A549 (cell line): ENCODE data around the gene NECTIN4.

ENCODE experiments used
- RAD21 ChIP-seq, 2 experiments: fragments of >200 bp in 1 of 2; sonication (Bioruptor Twin) in 1 of 2; formaldehyde crosslinking in 1 of 2; IDR thresholded peaks in 1 of 2; conservative IDR thresholded peaks in 1 of 2; 2 replicates in 1 of 2; 3 replicates in 1 of 2; pipeline ENCODE4 v1.6.1; 2012 to 2018; ENCODE audit warnings: inconsistent platforms in 1 of 2
- REST ChIP-seq: fragments of 200-600 bp; sonication (generic); IDR thresholded peaks from 2 replicates; pipeline ENCODE4 v1.6.1; 2016; ENCODE audit warnings: antibody characterized with exemption, mild to moderate bottlenecking, moderate library complexity

- TF ChIP-seq RAD21 (conservative IDR thresholded peaks at IDR 0.05 in 1 of 2, IDR thresholded peaks at IDR 0.05 in 1 of 2) (no peak), REST (no peak)
Measured at GRCh38 chr1:161037661-161038522, 51.5 kb downstream of the NECTIN4 start.
